ENCODE results near the gene NUPR2. TPM values are rescaled to one million over a fixed set of nuclear protein-coding genes. Genes with fewer than 3 reads are reported as not detected.
"Not testable (repeated sequence)": the region's sequence is repeated elsewhere in the genome, so short reads cannot be mapped to it uniquely, and the experiment has no call there.

The NUPR2 gene
- total and polyA plus RNA-seq, 10 of the 15 experiments (the other 5 are each of a cell fraction or from before 2014, with no cell fraction given), result not detected

GRCh38 chr7:56157238-56157790 lies 41.1 kb upstream of the NUPR2 start:
- no peak for ATAC-seq
- 0% methylated on average over 1 of the region's 1 CpG for WGBS (ENCODE audit: insufficient coverage, insufficient replicate concordance, low lambda C conversion rate, missing lambda C conversion rate)
- no peak for TF ChIP-seq MTA3 (IDR thresholded peaks at IDR 0.05; ENCODE audit: borderline replicate concordance, low read length)
- no peak for TF ChIP-seq MTA2 (IDR thresholded peaks at IDR 0.05; ENCODE audit: low read depth)
- TF ChIP-seq, protein P1, sequence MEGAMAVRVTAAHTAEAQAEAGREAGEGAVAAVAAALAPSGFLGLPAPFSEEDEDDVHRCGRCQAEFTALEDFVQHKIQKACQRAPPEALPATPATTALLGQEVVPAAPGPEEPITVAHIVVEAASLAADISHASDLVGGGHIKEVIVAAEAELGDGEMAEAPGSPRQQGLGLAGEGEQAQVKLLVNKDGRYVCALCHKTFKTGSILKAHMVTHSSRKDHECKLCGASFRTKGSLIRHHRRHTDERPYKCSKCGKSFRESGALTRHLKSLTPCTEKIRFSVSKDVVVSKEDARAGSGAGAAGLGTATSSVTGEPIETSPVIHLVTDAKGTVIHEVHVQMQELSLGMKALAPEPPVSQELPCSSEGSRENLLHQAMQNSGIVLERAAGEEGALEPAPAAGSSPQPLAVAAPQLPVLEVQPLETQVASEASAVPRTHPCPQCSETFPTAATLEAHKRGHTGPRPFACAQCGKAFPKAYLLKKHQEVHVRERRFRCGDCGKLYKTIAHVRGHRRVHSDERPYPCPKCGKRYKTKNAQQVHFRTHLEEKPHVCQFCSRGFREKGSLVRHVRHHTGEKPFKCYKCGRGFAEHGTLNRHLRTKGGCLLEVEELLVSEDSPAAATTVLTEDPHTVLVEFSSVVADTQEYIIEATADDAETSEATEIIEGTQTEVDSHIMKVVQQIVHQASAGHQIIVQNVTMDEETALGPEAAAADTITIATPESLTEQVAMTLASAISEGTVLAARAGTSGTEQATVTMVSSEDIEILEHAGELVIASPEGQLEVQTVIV (IDR thresholded peaks at IDR 0.05; ENCODE audit: borderline replicate concordance, partially characterized antibody), result no peak
- no peak for TF ChIP-seq PKNOX1 (IDR thresholded peaks at IDR 0.05)
- no peaks in the 10 kb centered on the region; the same call in 2 of the 3 replicates for H3K9me3 ChIP-seq (replicated peaks; ENCODE audit: control insufficient read depth, insufficient read depth, low read length)
- ChIA-PET RAD21 (ENCODE audit: unreplicated experiment) (no interaction called here), CTCF (no interaction called here), SMC1A (ENCODE audit: uncharacterized antibody, unreplicated experiment) (no interaction called here), POLR2A (no interaction called here)
- no peaks in the 10 kb centered on the region for H3K27me3 ChIP-seq (replicated peaks in 1 of 2; ENCODE audit: control insufficient read depth in 2 of 2, insufficient read depth in 2 of 2, low read length in 1 of 2)
- H3K27ac ChIP-seq (ENCODE audit: control insufficient read depth, insufficient read depth), result no peak overlapping the region
- no peak overlapping the region for H3K9ac ChIP-seq (ENCODE audit: control insufficient read depth, insufficient read depth, low read length)
- no TSS peak for BruUV-seq (replicated peaks)
- H3K79me2 ChIP-seq (ENCODE audit: control insufficient read depth, insufficient read depth, low read length), result no peaks in the 10 kb centered on the region
- H4K20me1 ChIP-seq (ENCODE audit: control insufficient read depth, insufficient read depth), result no peaks in the 10 kb centered on the region
- H3K36me3 ChIP-seq (ENCODE audit: control insufficient read depth in 2 of 2, insufficient read depth in 2 of 2, low read length in 1 of 2), result no peaks in the 10 kb centered on the region
- in situ Hi-C loops (cut with MboI), result no loop called here
- no peak overlapping the region for H2AFZ ChIP-seq (ENCODE audit: control insufficient read depth, low read depth, low read length)
- no peak overlapping the region for H3K4me2 ChIP-seq (ENCODE audit: control insufficient read depth, insufficient read depth)
- no peak for FAIRE-seq
- no peaks in the 10 kb centered on the region for H3K4me1 ChIP-seq (ENCODE audit: control insufficient read depth, insufficient read depth, low read length)
- intact Hi-C loops (cut with micrococcal nuclease; ENCODE audit: unreplicated experiment), result no loop called here
- no peak overlapping the region for H3K4me3 ChIP-seq
- DNase-seq (ENCODE audit: low read depth, low spot score), result no peak

DNA sequence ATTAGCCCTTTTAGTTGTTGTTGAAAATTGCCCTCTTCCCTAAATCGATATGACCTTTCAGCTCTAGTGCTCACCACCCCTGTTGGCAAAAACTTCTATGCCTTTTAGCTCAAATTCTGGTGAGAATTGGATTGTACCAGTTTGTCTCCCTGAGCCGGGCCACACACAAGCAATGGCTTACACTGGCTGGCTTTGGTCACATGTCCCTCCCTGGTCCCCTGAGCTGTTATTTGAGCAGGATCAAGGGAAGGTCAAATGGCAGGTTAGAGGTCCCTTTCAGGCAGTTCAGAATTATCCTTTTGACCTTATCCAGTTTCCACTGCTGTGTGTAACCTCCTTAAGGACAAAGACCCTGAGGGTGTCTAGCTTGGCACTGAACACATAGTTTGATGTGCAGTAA lies 14.8 kb upstream of the NUPR2 start:
- H3K27ac ChIP-seq (ENCODE audit: control insufficient read depth, insufficient read depth); H3K4me3 ChIP-seq; intact Hi-C loops (cut with micrococcal nuclease; ENCODE audit: unreplicated experiment); BruUV-seq (replicated peaks); DNase-seq (ENCODE audit: low read depth, low spot score); H3K4me1 ChIP-seq (ENCODE audit: control insufficient read depth, insufficient read depth, low read length); H3K36me3 ChIP-seq (ENCODE audit: control insufficient read depth in 2 of 2, insufficient read depth in 2 of 2, low read length in 1 of 2); H3K4me2 ChIP-seq (ENCODE audit: control insufficient read depth, insufficient read depth); in situ Hi-C loops (cut with MboI); H3K9ac ChIP-seq (ENCODE audit: control insufficient read depth, insufficient read depth, low read length); FAIRE-seq; H3K27me3 ChIP-seq (replicated peaks in 1 of 2; ENCODE audit: control insufficient read depth in 2 of 2, insufficient read depth in 2 of 2, low read length in 1 of 2); ATAC-seq; H2AFZ ChIP-seq (ENCODE audit: control insufficient read depth, low read depth, low read length); H3K79me2 ChIP-seq (ENCODE audit: control insufficient read depth, insufficient read depth, low read length); H4K20me1 ChIP-seq (ENCODE audit: control insufficient read depth, insufficient read depth); H3K9me3 ChIP-seq (replicated peaks; ENCODE audit: control insufficient read depth, insufficient read depth, low read length); POLR2A ChIA-PET; RAD21 ChIA-PET (ENCODE audit: unreplicated experiment); SMC1A ChIA-PET (ENCODE audit: uncharacterized antibody, unreplicated experiment): not testable (repeated sequence)
- CTCF ChIA-PET, result interaction anchor here (0.6 kb wide), 1 partner anchor 470 kb away, joined by 4 read pairs; no protein-coding TSS in a partner anchor
- 24% methylated on average over 2 of the region's 2 CpGs for WGBS (ENCODE audit: insufficient coverage, insufficient replicate concordance, low lambda C conversion rate, missing lambda C conversion rate)

Data from GM12878 (cell line).